Erythroblast (primary cell): Measurements from ENCODE around the gene BPIFB2.

Experiments
- GATA1 ChIP-seq: IDR thresholded peaks from 2 replicates; pipeline ENCODE4 v1.6.1; 2011; ENCODE audit warnings: low read depth, mild to moderate bottlenecking, control low read depth, low read length, moderate library complexity
- POLR2A ChIP-seq: IDR thresholded peaks from 2 replicates; pipeline ENCODE4 v1.6.1; 2011; ENCODE audit warnings: mild to moderate bottlenecking, low read length

DNA sequence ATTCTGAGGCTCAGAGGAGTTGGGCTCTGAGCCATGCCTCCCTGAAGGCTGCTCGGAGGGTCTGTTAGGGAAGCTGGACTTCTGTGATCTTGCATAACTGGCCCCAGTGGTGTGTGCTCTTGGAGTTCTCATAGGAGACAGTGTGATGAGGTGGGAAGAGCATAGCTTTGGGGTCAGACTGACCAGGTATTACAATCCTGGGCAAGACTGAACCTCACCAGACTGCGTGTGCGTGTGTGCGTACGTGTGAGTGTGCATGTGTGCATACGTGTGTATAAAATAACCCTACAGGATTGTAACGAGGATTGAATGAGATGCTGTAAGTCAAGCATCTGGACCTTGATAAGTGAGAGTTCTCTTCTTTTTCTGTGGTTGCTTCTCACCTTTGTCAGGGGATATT, 10.0 kb downstream of the BPIFB2 start:
- TF ChIP-seq POLR2A (no peak), GATA1 (no peak)
